HEK293T (cell line): Measurements from ENCODE around the gene DAP.

Source experiments
- ELF4 ChIP-seq: fragments of 450-650 bp; IDR thresholded peaks from 2 replicates; pipeline ENCODE4 v1.6.1; 2017; ENCODE audit warnings: antibody characterized with exemption
- HDGF ChIP-seq: fragments of 450-650 bp; IDR thresholded peaks from 2 replicates; pipeline ENCODE4 v1.6.1; 2017; ENCODE audit warnings: antibody characterized with exemption, borderline replicate concordance
- NFRKB ChIP-seq: fragments of 450-650 bp; IDR thresholded peaks from 2 replicates; pipeline ENCODE4 v1.6.1; 2016; ENCODE audit warnings: mild to moderate bottlenecking, moderate library complexity
- TARDBP ChIP-seq: fragments of 450-650 bp; IDR thresholded peaks from 2 replicates; pipeline ENCODE4 v1.6.1; 2016

DNA sequence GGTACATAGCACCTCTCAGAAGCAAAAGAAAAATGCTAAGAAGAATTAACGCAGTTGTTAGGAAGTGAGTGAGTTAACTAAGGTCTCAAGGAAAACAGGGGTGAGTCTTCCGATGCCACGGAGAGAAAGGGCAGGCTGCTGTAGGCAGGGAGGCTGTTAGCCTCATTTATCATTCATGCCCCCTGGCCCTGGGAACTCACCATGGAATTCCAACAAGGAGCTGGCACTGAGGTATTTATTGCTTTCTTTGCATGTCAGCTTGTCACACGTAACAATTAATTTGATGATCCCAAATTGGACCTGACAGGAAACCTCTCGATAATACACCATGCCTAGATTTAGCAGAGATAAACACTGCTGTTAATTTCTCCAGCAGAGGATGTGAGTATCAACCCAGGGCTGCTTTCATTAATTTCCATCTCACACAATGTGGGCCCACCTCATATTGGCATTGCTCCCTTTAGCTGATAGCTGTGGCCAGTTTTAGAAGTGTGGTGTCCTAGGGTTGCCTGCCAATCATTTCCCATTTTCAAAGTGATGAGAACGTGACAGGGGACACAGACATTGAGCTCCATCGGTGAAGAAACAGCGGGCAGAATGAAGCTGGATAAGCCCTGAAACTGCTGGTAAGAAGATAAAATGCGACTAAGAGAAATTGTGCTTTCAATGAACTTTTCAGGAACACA lies 45.3 kb downstream of the DAP start:
- TF ChIP-seq TARDBP (no peak), NFRKB (no peak), HDGF (no peak), ELF4 (no peak)
